HPDE6-E6E7 (cell line): Measurements from ENCODE around the gene SCAANT1.

Source experiments
- DNase-seq: peaks from one replicate; pipeline ENCODE4 v3.0.0; 2011; ENCODE audit warnings: missing footprints; ENCODE audit errors: extremely low spot score

Gene SCAANT1

DNA sequence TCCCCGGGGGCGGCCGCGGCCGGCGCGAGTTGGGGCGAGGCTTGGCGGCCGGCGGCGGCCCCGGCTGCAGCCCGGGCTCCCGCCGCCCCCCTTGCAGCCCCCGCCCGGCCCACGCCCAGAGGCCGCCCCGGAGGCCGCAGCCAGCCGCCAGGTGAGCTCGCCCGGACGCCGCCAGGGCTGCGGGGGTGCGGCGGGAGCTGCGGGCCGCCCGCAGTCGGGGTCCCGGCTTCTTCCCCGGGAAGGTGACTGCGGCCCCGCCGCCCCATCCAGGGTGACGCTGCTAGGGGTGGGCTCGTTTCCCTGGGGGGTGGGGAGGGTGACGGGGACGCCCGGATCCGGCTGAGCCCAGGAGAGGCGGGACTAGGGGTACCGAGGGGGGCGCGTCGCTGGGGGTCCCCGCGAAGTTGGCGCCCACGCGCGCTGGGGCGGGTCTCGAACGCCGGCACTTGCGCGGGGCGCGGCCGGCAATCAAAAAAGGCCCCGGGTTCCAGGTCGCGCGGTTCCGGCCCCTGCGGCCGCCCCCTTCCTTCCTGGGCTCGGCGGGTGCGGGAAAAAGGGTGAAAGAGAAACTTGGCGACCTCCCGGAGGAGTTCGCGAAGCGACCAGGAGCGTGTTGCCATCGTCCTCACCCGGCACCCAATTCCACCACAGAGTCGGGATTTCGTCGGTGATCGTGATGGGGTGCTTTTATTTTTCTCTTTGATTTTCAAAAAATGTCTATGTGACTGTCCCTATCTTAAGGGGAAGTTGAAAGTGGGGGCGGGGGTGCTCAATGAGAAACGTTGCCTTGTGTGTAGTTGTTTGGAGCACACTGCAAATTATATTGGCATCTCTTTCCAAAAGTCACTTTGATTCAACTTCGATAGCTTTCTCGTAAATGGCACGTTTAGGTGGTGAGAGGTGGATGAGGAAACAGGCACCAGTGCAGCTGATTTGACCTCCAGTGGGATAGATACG is 47.9 kb downstream of the SCAANT1 start:
- no peak for DNase-seq

DNA sequence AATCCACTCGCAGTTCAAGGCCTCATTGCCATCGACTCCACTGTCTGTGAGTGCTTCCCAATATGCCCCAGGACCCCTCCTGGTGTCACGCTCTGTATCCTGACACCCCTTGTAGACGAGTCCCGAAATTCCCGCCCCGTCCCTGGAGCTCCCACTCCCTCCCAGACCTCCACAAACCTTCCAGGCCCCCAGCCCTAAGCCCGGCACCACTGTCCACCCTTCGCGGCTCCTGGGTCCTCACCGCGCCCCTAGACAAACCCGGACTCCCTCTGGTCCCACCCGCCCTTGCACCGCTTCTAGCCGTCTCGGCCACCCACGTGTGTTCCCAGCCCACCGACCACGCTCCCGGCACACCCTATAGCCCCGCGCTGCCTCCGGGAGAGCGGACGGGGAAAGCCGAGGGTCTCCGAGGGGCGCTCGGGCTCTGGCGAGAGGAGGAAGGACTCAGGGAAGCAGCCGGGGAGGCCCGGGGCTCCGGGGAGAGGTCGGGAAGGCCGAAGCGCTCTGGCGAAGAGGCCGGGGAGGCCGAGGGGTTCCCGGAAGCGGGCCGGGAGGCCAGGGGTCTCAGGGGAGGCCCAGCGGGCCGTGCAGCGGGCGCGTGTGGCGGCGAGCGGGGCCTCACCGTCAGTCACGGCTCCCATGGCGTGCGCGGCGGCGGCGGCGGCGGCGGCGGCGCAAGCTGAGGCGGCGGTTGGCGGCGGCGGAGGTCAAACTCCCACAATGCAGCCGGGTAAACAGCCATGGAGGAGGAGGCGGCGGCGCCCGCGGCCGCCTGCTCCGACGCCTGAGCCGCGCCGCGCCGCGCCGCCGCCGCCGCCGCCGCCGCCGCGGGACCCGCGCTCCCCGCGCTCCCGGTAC is 48.8 kb downstream of the SCAANT1 start, which contains the start of the genes ATXN7 and THOC7:
Gene ATXN7 (plus strand): TSS at position 718 of the 858 bp plus-strand sequence. CDS start 48,732 bp downstream, outside the sequence.
Gene THOC7 (minus strand): TSS at position 656 of the 858 bp plus-strand sequence. CDS start 15 bp downstream, at position 641.
- DNase-seq = no peak

DNA sequence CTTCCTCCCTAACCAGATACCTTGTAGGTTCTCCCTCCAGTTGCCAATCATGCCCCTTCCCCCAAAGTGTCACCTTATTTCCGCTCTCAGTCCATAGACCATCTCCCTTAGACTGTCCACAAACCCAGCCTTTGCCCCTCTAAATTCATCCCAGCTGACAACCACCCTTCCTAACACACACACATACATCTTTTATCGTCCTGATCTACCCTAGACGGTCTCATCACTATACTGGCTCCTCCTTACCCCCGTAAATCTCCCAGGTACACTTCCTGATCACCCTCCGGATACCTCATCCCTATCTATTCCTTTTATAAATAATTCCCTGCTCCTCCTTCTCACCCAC is 49.4 kb downstream of the SCAANT1 start:
- no peak for DNase-seq
